Stimulated activated effector memory CD8-positive, alpha-beta T cell treated with anti-CD3 and anti-CD28 coated beads, Interleukin-12 subunit alpha, Interleukin-12 subunit beta, amount 100 ng/mL, for 72 hours (primary cell): ENCODE results near the gene NACC1.
A peak's percentile ranks its signal among the peaks of the same experiment; 100 is the strongest.

Experiments
- ATAC-seq: fragments of 150-1000 bp; cut with Tn5 transposase; 2 replicates; pipeline ENCODE4 v1.10.0; 2021
- DNase-seq, 2 donors: peaks; one replicate each; pipeline ENCODE4 v3.0.0; 2021 to 2022; ENCODE audit warnings: low spot score in 2 of 2
- H3K27ac Mint-ChIP-seq: one replicate; pipeline ENCODE4 v1.8.0; 2022; ENCODE audit warnings: mild to moderate bottlenecking, mixed read lengths
- H3K36me3 Mint-ChIP-seq: one replicate; pipeline ENCODE4 v1.8.0; 2022; ENCODE audit warnings: mild to moderate bottlenecking, mixed read lengths
- H3K4me1 Mint-ChIP-seq: one replicate; pipeline ENCODE4 v1.8.0; 2022; ENCODE audit warnings: mixed read lengths
- H3K4me3 Mint-ChIP-seq: one replicate; pipeline ENCODE4 v1.8.0; 2022; ENCODE audit warnings: mild to moderate bottlenecking, mixed read lengths
- H3K9me3 Mint-ChIP-seq: one replicate; pipeline ENCODE4 v1.8.0; 2022; ENCODE audit warnings: mixed read lengths

Gene NACC1

GRCh38 chr19:13119627-13120026 is 1.6 kb downstream of the NACC1 start:
- H3K4me1 Mint-ChIP-seq: peaks cover 65% of the 10 kb centered on the region

GRCh38 chr19:13120031-13120430 is 2.0 kb downstream of the NACC1 start:
- DNase-seq (no peak), ATAC-seq (no peak)
- Mint-ChIP-seq H3K4me3 (peak overlapping the region; percentile 85), H3K4me1 (peaks cover 65% of the 10 kb centered on the region), H3K9me3 (no peaks in the 10 kb centered on the region), H3K36me3 (peaks cover 60% of the 10 kb centered on the region), H3K27ac (peak overlapping the region; percentile 95)

More at GRCh38 chr19:13119627-13120026, 1.6 kb downstream of the NACC1 start:
- DNase-seq (no peak), ATAC-seq (no peak)
- Mint-ChIP-seq H3K4me3 (peak overlapping the region; percentile 85), H3K36me3 (peaks cover 60% of the 10 kb centered on the region), H3K9me3 (no peaks in the 10 kb centered on the region), H3K27ac (peak overlapping the region; percentile 95)

GRCh38 chr19:13120817-13121216 is 2.8 kb downstream of the NACC1 start:
- Mint-ChIP-seq H3K4me3 (peak overlapping the region; percentile 85), H3K27ac (peak overlapping the region; percentile 95), H3K9me3 (no peaks in the 10 kb centered on the region), H3K36me3 (peaks cover 65% of the 10 kb centered on the region), H3K4me1 (peaks cover 59% of the 10 kb centered on the region)
- DNase-seq (no peak), ATAC-seq (peak; percentile 35)

- peaks cover 68% of the 10 kb centered on the region for H3K36me3 Mint-ChIP-seq
- DNase-seq (peak; percentile 32 to 73), ATAC-seq (peak; percentile 74)
- H3K9me3 Mint-ChIP-seq: no peaks in the 10 kb centered on the region
- peak overlapping the region; percentile 85 for H3K4me3 Mint-ChIP-seq
- peak overlapping the region; percentile 95 for H3K27ac Mint-ChIP-seq
- peaks cover 54% of the 10 kb centered on the region for H3K4me1 Mint-ChIP-seq
Measured at GRCh38 chr19:13121551-13122274, 3.6 kb downstream of the NACC1 start.

GRCh38 chr19:13122275-13122878 is 4.3 kb downstream of the NACC1 start:
- Mint-ChIP-seq H3K4me1 (peaks cover 52% of the 10 kb centered on the region), H3K27ac (peak overlapping the region; percentile 95), H3K36me3 (peaks cover 73% of the 10 kb centered on the region), H3K4me3 (peak overlapping the region; percentile 85), H3K9me3 (no peaks in the 10 kb centered on the region)
- DNase-seq (peak; percentile 25 to 70), ATAC-seq (peak; percentile 44)

- ATAC-seq (no peak), DNase-seq (no peak)
- Mint-ChIP-seq H3K4me3 (peak overlapping the region; percentile 85), H3K9me3 (no peaks in the 10 kb centered on the region), H3K36me3 (peaks cover 82% of the 10 kb centered on the region), H3K27ac (peak overlapping the region; percentile 95), H3K4me1 (peaks cover 60% of the 10 kb centered on the region)
Measured at GRCh38 chr19:13122980-13123957, 5.2 kb downstream of the NACC1 start.

- Mint-ChIP-seq H3K36me3 (peaks cover 87% of the 10 kb centered on the region), H3K27ac (no peak overlapping the region), H3K4me1 (peaks cover 52% of the 10 kb centered on the region), H3K4me3 (no peak overlapping the region), H3K9me3 (no peaks in the 10 kb centered on the region)
- ATAC-seq (no peak), DNase-seq (no peak)
Measured at GRCh38 chr19:13127051-13127450, 9.0 kb downstream of the NACC1 start.

GRCh38 chr19:13127811-13128575 is 9.9 kb downstream of the NACC1 start:
- no peak overlapping the region for H3K4me3 Mint-ChIP-seq
- DNase-seq (no peak), ATAC-seq (no peak)
- peak overlapping the region; percentile 84 for H3K27ac Mint-ChIP-seq
- peaks cover 87% of the 10 kb centered on the region for H3K36me3 Mint-ChIP-seq
- peaks cover 52% of the 10 kb centered on the region for H3K4me1 Mint-ChIP-seq
- no peaks in the 10 kb centered on the region for H3K9me3 Mint-ChIP-seq

- H3K4me3 Mint-ChIP-seq: no peak overlapping the region
- H3K27ac Mint-ChIP-seq: peak overlapping the region; percentile 84
- no peak for ATAC-seq
- no peak for DNase-seq
- peaks cover 52% of the 10 kb centered on the region for H3K4me1 Mint-ChIP-seq
- no peaks in the 10 kb centered on the region for H3K9me3 Mint-ChIP-seq
- peaks cover 87% of the 10 kb centered on the region for H3K36me3 Mint-ChIP-seq
Measured at GRCh38 chr19:13128583-13128982, 10.5 kb downstream of the NACC1 start.

GRCh38 chr19:13129384-13129783 is 11.3 kb downstream of the NACC1 start:
- peaks cover 50% of the 10 kb centered on the region for H3K4me1 Mint-ChIP-seq
- H3K27ac Mint-ChIP-seq: peak overlapping the region; percentile 84
- H3K36me3 Mint-ChIP-seq: peaks cover 87% of the 10 kb centered on the region
- ATAC-seq: no peak
- no peak for DNase-seq
- no peaks in the 10 kb centered on the region for H3K9me3 Mint-ChIP-seq
- no peak overlapping the region for H3K4me3 Mint-ChIP-seq

GRCh38 chr19:13130886-13131490 is 12.9 kb downstream of the NACC1 start:
- peaks cover 50% of the 10 kb centered on the region for H3K4me1 Mint-ChIP-seq
- H3K9me3 Mint-ChIP-seq: no peaks in the 10 kb centered on the region
- H3K27ac Mint-ChIP-seq: peak overlapping the region; percentile 90
- peaks cover 83% of the 10 kb centered on the region for H3K36me3 Mint-ChIP-seq
- peak overlapping the region; percentile 70 for H3K4me3 Mint-ChIP-seq
- ATAC-seq: no peak
- no peak for DNase-seq

- ATAC-seq: peak; percentile 99
- peak overlapping the region; percentile 70 for H3K4me3 Mint-ChIP-seq
- H3K4me1 Mint-ChIP-seq: peaks cover 48% of the 10 kb centered on the region
- no peaks in the 10 kb centered on the region for H3K9me3 Mint-ChIP-seq
- peaks cover 83% of the 10 kb centered on the region for H3K36me3 Mint-ChIP-seq
- DNase-seq: peak; percentile 41 to 82
- peak overlapping the region; percentile 90 for H3K27ac Mint-ChIP-seq
Measured at GRCh38 chr19:13132471-13133180, 14.6 kb downstream of the NACC1 start.

- Mint-ChIP-seq H3K36me3 (peaks cover 83% of the 10 kb centered on the region), H3K4me1 (peaks cover 41% of the 10 kb centered on the region), H3K4me3 (peak overlapping the region; percentile 70), H3K27ac (peak overlapping the region; percentile 90), H3K9me3 (no peaks in the 10 kb centered on the region)
- ATAC-seq: no peak
- DNase-seq: no peak
Measured at GRCh38 chr19:13133241-13133870, 15.3 kb downstream of the NACC1 start.
